ENCODE data around the gene HPS4. TPM values are rescaled to one million over a fixed set of nuclear protein-coding genes. Genes with fewer than 3 reads are reported as not detected.
"Not testable (repeated sequence)": the region's sequence is repeated elsewhere in the genome, so short reads cannot be mapped to it uniquely, and the experiment has no call there.

The HPS4 gene
- total RNA-seq (29.3 and 37.7 TPM in 2 replicates), polyA plus RNA-seq (23.0 and 27.6 TPM in 2 replicates), polyA minus RNA-seq (ENCODE audit: low replicate concordance) (26.1 and 39.1 TPM in 2 replicates)
- 11.7 and 14.6 TPM in 2 replicates for polyA plus RNA-seq (2012)

- Histone ChIP-seq H4K20me1 (ENCODE audit: control insufficient read depth, extremely low read depth, insufficient read depth, low read length) (no peaks in the 10 kb centered on the region), H3K9ac (ENCODE audit: insufficient read depth, low read length) (peak within 1 kb of the TSS; percentile 95), H3K27me3 (ENCODE audit: control insufficient read depth, insufficient read depth, low read length) (no peaks in the 10 kb centered on the region), H3K9me3 (ENCODE audit: control insufficient read depth, insufficient read depth, low read depth, low read length) (no peaks in the 10 kb centered on the region), H3K36me3 (ENCODE audit: control insufficient read depth, insufficient read depth, low read length) (peaks cover 3% of the 10 kb centered on the region), H3K4me1 (ENCODE audit: control insufficient read depth, extremely low read depth, insufficient read depth, low read length) (peaks cover 9% of the 10 kb centered on the region), H3K79me2 (ENCODE audit: control insufficient read depth, insufficient read depth, low read length) (peaks cover 15% of the 10 kb centered on the region), H3K4me2 (ENCODE audit: extremely low read depth, insufficient read depth, low read length) (peak within 1 kb of the TSS; percentile 96), H3K4me3 (replicated peaks in 1 of 4; ENCODE audit: control extremely low read depth in 1 of 4, insufficient read depth in 1 of 4, low read depth in 3 of 4, low read length in 4 of 4) (peak within 1 kb of the TSS; percentile 77 to 96 (median 94)), H2AFZ (ENCODE audit: low read length) (peak within 1 kb of the TSS; percentile 86), H3K27ac (ENCODE audit: insufficient read depth, low read length) (peak within 1 kb of the TSS; percentile 93)
- DNase-seq (ENCODE audit: low read depth in 2 of 2): peak; percentile 87
- TF ChIP-seq, protein P1, sequence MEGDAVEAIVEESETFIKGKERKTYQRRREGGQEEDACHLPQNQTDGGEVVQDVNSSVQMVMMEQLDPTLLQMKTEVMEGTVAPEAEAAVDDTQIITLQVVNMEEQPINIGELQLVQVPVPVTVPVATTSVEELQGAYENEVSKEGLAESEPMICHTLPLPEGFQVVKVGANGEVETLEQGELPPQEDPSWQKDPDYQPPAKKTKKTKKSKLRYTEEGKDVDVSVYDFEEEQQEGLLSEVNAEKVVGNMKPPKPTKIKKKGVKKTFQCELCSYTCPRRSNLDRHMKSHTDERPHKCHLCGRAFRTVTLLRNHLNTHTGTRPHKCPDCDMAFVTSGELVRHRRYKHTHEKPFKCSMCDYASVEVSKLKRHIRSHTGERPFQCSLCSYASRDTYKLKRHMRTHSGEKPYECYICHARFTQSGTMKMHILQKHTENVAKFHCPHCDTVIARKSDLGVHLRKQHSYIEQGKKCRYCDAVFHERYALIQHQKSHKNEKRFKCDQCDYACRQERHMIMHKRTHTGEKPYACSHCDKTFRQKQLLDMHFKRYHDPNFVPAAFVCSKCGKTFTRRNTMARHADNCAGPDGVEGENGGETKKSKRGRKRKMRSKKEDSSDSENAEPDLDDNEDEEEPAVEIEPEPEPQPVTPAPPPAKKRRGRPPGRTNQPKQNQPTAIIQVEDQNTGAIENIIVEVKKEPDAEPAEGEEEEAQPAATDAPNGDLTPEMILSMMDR (conservative IDR thresholded peaks at IDR 0.05 in 1 of 2, IDR thresholded peaks at IDR 0.05 in 1 of 2; ENCODE audit: low read depth in 1 of 2, low read length in 2 of 2): no peak
- TF ChIP-seq EZH2 (IDR thresholded peaks at IDR 0.05; ENCODE audit: low read length, missing control alignments): no peak
Measured at GRCh38 chr22:26483439-26484359, at the start of gene HPS4, which contains the start of gene SRRD. Gene HPS4, minus strand, starts transcription at chr22:26483783. Its CDS starts 2,021 bp downstream, at chr22:26481762. Gene SRRD, plus strand, starts transcription at chr22:26483877. Its CDS starts 14 bp downstream, at chr22:26483891.

GRCh38 chr22:26529345-26529744 lies 45.8 kb upstream of the HPS4 start:
- H3K4me1 ChIP-seq (ENCODE audit: control insufficient read depth, extremely low read depth, insufficient read depth, low read length): peaks cover 3% of the 10 kb centered on the region
- no peaks in the 10 kb centered on the region for H4K20me1 ChIP-seq (ENCODE audit: control insufficient read depth, extremely low read depth, insufficient read depth, low read length)
- H3K36me3 ChIP-seq (ENCODE audit: control insufficient read depth, insufficient read depth, low read length): no peaks in the 10 kb centered on the region
- peak in 1 of 2 donors; percentile 71 for DNase-seq (ENCODE audit: low read depth in 2 of 2)
- no peak overlapping the region for H2AFZ ChIP-seq (ENCODE audit: low read length)
- TF ChIP-seq, protein P1 (conservative IDR thresholded peaks at IDR 0.05 in 1 of 2, IDR thresholded peaks at IDR 0.05 in 1 of 2; ENCODE audit: low read depth in 1 of 2, low read length in 2 of 2): no peak
- no peak for TF ChIP-seq EZH2 (IDR thresholded peaks at IDR 0.05; ENCODE audit: low read length, missing control alignments)
- no peak overlapping the region for H3K9ac ChIP-seq (ENCODE audit: insufficient read depth, low read length)
- H3K4me3 ChIP-seq (replicated peaks in 1 of 4; ENCODE audit: control extremely low read depth in 1 of 4, insufficient read depth in 1 of 4, low read depth in 3 of 4, low read length in 4 of 4): no peak overlapping the region
- no peaks in the 10 kb centered on the region for H3K27me3 ChIP-seq (ENCODE audit: control insufficient read depth, insufficient read depth, low read length)
- no peak overlapping the region for H3K27ac ChIP-seq (ENCODE audit: insufficient read depth, low read length)
- no peak overlapping the region for H3K4me2 ChIP-seq (ENCODE audit: extremely low read depth, insufficient read depth, low read length)
- no peaks in the 10 kb centered on the region for H3K9me3 ChIP-seq (ENCODE audit: control insufficient read depth, insufficient read depth, low read depth, low read length)
- H3K79me2 ChIP-seq (ENCODE audit: control insufficient read depth, insufficient read depth, low read length): no peaks in the 10 kb centered on the region

DNA sequence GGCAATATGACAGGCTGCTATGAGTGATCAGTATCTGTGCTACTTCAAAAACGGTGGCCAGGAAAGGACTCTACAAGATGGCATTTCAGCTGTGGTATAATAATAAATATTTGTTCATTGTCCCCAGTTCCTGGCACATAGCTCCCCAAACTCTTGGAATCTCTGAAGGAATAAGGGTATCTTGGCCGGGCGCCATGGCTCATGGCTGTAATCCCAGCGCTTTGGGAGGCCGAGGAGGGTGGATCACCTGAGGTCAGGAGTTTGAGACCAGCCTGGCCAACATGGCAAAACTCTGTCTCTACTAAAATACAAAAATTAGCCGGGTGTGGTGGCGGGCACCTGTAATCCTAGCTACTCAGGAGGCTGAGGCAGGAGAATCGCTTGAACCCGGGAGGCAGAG lies 44.9 kb upstream of the HPS4 start:
- H4K20me1 ChIP-seq (ENCODE audit: control insufficient read depth, extremely low read depth, insufficient read depth, low read length); H3K9me3 ChIP-seq (ENCODE audit: control insufficient read depth, insufficient read depth, low read depth, low read length); H3K9ac ChIP-seq (ENCODE audit: insufficient read depth, low read length); DNase-seq (ENCODE audit: low read depth in 2 of 2); H2AFZ ChIP-seq (ENCODE audit: low read length); H3K4me3 ChIP-seq (replicated peaks in 1 of 4; ENCODE audit: control extremely low read depth in 1 of 4, insufficient read depth in 1 of 4, low read depth in 3 of 4, low read length in 4 of 4); H3K27me3 ChIP-seq (ENCODE audit: control insufficient read depth, insufficient read depth, low read length); H3K27ac ChIP-seq (ENCODE audit: insufficient read depth, low read length); H3K4me1 ChIP-seq (ENCODE audit: control insufficient read depth, extremely low read depth, insufficient read depth, low read length); H3K36me3 ChIP-seq (ENCODE audit: control insufficient read depth, insufficient read depth, low read length); H3K79me2 ChIP-seq (ENCODE audit: control insufficient read depth, insufficient read depth, low read length); H3K4me2 ChIP-seq (ENCODE audit: extremely low read depth, insufficient read depth, low read length): not testable (repeated sequence)
